Cardiac fibroblast (primary cell): ENCODE results near the gene CDHR4.

Experiments
- DNase-seq, 2 donors: peaks; one replicate each; pipeline versions ENCODE4 v3.0.0 to v3.0.0-alpha.2; 2010; ENCODE audit warnings: low read depth in 2 of 2
- H3K4me3 ChIP-seq, 2 donors: replicated peaks in 1 of 2; 1 replicate in 1 of 2; 2 replicates in 1 of 2; pipeline ENCODE4 v1.5.1; 2011; ENCODE audit warnings: low read depth in 2 of 2, low read length in 2 of 2, mild to moderate bottlenecking in 2 of 2, moderate library complexity in 1 of 2
- TF ChIP-seq, protein P1 (sequence below): IDR thresholded peaks from one replicate; pipeline ENCODE4 v1.5.1; 2011; ENCODE audit warnings: low read depth, mild to moderate bottlenecking, low read length, inconsistent platforms

Gene CDHR4

DNA sequence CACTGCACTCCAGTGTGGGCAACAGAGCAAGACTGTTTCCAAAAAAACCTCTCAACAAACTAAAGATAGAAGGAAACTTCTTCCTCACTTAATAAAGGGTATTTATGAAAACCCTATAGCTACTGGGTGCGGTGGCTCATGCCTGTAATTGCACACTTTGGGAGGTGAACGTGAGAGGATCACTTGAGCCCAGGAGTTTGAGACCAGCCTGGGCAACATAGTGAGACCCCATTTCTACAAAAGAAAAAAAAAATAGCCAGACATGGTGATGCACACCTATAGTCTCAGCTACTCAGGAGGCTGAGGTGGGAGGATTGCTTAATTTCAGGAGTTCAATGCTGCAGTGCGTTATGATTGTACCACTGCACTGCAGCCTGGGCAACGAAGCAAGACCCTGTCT, 35.7 kb downstream of the CDHR4 start:
- TF ChIP-seq, protein P1, sequence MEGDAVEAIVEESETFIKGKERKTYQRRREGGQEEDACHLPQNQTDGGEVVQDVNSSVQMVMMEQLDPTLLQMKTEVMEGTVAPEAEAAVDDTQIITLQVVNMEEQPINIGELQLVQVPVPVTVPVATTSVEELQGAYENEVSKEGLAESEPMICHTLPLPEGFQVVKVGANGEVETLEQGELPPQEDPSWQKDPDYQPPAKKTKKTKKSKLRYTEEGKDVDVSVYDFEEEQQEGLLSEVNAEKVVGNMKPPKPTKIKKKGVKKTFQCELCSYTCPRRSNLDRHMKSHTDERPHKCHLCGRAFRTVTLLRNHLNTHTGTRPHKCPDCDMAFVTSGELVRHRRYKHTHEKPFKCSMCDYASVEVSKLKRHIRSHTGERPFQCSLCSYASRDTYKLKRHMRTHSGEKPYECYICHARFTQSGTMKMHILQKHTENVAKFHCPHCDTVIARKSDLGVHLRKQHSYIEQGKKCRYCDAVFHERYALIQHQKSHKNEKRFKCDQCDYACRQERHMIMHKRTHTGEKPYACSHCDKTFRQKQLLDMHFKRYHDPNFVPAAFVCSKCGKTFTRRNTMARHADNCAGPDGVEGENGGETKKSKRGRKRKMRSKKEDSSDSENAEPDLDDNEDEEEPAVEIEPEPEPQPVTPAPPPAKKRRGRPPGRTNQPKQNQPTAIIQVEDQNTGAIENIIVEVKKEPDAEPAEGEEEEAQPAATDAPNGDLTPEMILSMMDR, result no peak
- H3K4me3 ChIP-seq, result no peak overlapping the region
- DNase-seq, result no peak

DNA sequence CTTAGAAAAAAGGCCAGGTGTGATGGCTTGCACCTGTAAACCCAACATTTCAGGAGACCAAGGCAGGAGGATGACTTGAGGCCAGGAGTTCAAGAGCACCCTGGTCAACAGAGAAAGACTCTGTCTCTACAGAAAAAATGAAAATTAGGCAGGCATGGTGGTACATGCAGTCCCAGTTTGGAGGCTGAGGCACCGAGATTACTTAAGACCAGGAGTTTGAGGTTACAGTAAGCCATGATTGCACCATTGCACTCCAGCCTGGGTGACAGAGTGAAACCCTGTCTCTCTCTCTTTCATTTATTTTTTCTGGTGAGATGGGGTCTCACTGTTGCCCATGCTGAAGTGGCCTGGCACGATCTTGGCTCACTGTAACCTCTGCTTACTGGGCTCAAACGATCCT, 38.0 kb downstream of the CDHR4 start:
- DNase-seq, result no peak
- TF ChIP-seq, protein P1, result no peak
- no peak overlapping the region for H3K4me3 ChIP-seq

DNA sequence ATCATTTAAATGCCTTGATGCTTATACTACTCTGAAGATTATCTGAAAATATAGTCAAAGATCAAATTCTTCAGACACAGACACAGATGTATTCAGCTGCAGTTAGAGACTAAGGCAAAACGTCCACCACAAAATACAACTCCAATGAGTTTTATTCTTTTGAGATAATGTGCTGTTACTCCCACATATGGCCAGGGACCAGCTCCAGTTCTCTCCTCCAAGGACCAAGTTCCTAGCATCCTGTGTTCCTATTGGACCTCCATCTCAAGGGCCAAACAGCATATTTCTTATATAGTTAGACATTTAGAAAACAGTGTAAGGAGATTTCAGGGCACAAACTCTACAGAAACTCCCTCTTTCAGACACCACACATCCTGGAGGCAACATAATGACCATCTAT, 40.4 kb downstream of the CDHR4 start:
- no peak overlapping the region for H3K4me3 ChIP-seq
- DNase-seq, result peak in 1 of 2 donors; percentile 43
- TF ChIP-seq, protein P1, result no peak

DNA sequence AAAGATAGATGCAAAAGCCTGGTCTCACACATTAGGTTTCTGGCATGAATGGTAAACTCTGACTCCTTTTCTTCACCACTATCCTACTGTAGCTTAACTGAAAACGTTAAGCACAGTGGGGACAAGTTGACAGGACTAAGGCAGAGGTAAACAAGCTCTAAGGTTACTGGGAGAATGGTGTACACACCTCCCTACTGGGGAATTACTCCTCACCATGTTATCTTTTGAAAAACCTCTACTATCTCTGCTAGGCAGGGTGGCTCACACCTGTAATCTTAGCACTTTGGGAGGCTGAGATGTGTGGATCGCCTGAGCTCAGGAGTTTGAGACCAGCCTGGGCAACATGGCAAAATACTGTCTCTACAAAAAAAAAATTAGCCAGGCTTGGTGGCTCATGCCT, 42.5 kb downstream of the CDHR4 start:
- TF ChIP-seq, protein P1, result no peak
- no peak for DNase-seq
- H3K4me3 ChIP-seq, result no peak overlapping the region

DNA sequence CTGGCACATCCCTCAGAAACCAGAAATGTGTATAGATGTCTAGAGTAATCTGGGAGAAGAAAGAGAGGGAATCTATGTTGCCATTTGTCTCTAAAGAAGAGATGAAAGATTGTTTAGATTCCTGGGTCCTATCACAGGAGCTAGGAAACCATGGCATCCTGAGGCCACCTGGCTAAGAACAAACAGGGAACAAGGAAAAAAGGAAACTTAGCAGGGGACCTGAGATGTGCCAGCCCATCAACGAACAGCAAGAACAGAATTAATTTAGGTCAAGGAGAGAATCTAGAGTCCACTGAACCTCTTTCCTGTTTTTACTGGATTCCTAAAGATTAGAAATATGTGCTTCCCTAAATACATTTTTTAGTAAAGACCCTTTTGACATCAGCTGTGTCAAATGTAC, 43.6 kb downstream of the CDHR4 start:
- no peak for DNase-seq
- TF ChIP-seq, protein P1, result no peak
- no peak overlapping the region for H3K4me3 ChIP-seq

DNA sequence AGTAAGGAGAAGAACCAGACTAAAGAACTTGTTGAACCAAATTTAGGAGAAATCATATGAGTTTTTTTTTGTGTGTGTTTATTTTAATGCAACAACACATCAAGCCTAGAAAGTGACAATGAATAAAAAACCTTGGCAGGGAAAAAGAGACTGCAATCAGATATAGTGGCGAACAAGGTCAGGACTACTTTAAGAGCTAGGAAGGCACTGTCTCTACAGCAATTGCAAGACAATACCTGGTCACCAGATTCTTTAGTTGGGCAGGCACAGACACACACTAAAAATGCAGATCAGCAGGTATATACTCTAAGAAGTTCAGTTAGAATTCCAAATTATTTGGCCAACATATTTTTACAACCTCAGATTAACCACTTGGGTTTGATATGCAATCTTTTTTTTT, 45.1 kb downstream of the CDHR4 start:
- TF ChIP-seq, protein P1, result no peak

DNA sequence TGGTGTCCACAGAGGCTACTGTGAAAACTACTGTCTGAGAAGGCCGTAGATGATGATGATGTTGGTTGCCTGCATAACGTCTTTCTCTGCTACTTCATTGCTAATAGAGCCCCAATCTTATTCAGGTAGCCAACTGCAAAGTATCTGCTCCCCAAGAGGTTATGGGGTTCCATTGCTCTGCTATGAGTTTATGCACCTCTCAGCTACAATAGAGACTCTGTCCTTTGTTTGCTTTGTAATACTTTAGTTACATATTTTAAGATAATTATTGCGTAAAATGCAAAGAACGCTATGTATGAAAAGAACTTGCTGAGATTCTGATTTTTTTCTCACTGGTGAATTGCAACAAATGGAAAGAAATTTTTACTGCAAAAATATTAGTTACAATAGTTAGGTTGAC, 48.2 kb downstream of the CDHR4 start:
- DNase-seq, result no peak
- H3K4me3 ChIP-seq, result no peak overlapping the region
- TF ChIP-seq, protein P1, result no peak

More for the DNA sequence above, 45.1 kb downstream of the CDHR4 start:
- no peak for DNase-seq
- no peak overlapping the region for H3K4me3 ChIP-seq
